ENCODE data around the gene AHSP.
"Not testable (repeated sequence)": the region's sequence is repeated elsewhere in the genome, so short reads cannot be mapped to it uniquely, and the experiment has no call there.

Gene AHSP

GRCh38 chr16:31501226-31501965 is 26.3 kb upstream of the AHSP start:
- DNase-seq: no peak

- DNase-seq: no peak
These were observed 25.7 kb upstream of the AHSP start for GRCh38 chr16:31501966-31502348.

- no peak for DNase-seq
These were observed 24.7 kb upstream of the AHSP start for GRCh38 chr16:31502981-31503380.

- DNase-seq: not testable (repeated sequence)
These were observed 24.1 kb upstream of the AHSP start for GRCh38 chr16:31503555-31503954.

GRCh38 chr16:31504159-31504558 is 23.5 kb upstream of the AHSP start:
- no peak for DNase-seq

GRCh38 chr16:31505483-31505882 is 22.2 kb upstream of the AHSP start:
- DNase-seq: no peak

- no peak for DNase-seq
These were observed 20.1 kb upstream of the AHSP start for GRCh38 chr16:31507617-31507928.

GRCh38 chr16:31507929-31508705 is 19.6 kb upstream of the AHSP start, which contains the start of gene RUSF1:
RUSF1 (minus strand) TSS chr16:31508391; CDS start chr16:31508373, 18 bp downstream.
- DNase-seq: peak; percentile 70

GRCh38 chr16:31508706-31509195 is 18.9 kb upstream of the AHSP start:
- no peak for DNase-seq

- no peak for DNase-seq
These were observed 14.6 kb upstream of the AHSP start for GRCh38 chr16:31513126-31513525.

- no peak for DNase-seq
These were observed 13.8 kb upstream of the AHSP start for GRCh38 chr16:31513884-31514283.

GRCh38 chr16:31517800-31518402 is 9.8 kb upstream of the AHSP start:
- no peak for DNase-seq

- no peak for DNase-seq
These were observed 7.8 kb upstream of the AHSP start for GRCh38 chr16:31519759-31520431.

GRCh38 chr16:31521368-31521767 is 6.3 kb upstream of the AHSP start:
- DNase-seq: no peak

GRCh38 chr16:31522071-31522470 is 5.6 kb upstream of the AHSP start:
- no peak for DNase-seq

GRCh38 chr16:31523768-31524167 is 3.9 kb upstream of the AHSP start:
- not testable (repeated sequence) for DNase-seq

GRCh38 chr16:31525113-31525512 is 2.6 kb upstream of the AHSP start:
- DNase-seq: no peak

GRCh38 chr16:31528523-31529107 is 915 bp downstream of the AHSP start:
- DNase-seq: no peak

- no peak for DNase-seq
These were observed 1.6 kb downstream of the AHSP start for GRCh38 chr16:31529108-31529936.

- no peak for DNase-seq
These were observed 2.2 kb downstream of the AHSP start for GRCh38 chr16:31529937-31530312.

GRCh38 chr16:31530405-31530804 is 2.7 kb downstream of the AHSP start:
- DNase-seq: no peak

GRCh38 chr16:31531096-31531495 is 3.4 kb downstream of the AHSP start:
- no peak for DNase-seq

Data from activated CD4-positive, alpha-beta T cell treated with anti-CD3 and anti-CD28 coated beads for 1 hour (primary cell).